MCF 10A (cell line): ENCODE results near the gene CGN. TPM values are rescaled to one million over a fixed set of nuclear protein-coding genes. Genes with fewer than 3 reads are reported as not detected.

Experiments
- BruUV-seq: library from RNA; stranded (reverse); fragments of 400-500 nt; replicated peaks from 2 replicates; lab custom pipeline; 2021; lab: Mats Ljungman, UMichigan
- CTCF ChIA-PET: fragments of 300-600 bp; sonication (Branson Sonifier 250); formaldehyde crosslinking; extraction: SDS; loops from one replicate; lab custom pipeline; 2021; ENCODE audit warnings: antibody characterized with exemption, inconsistent platforms; lab: Yijun Ruan, JAX
- POLR2A ChIA-PET: fragments of 300-600, 350-650 bp; sonication (Branson Sonifier 250); formaldehyde crosslinking; extraction: SDS; loops from one replicate; lab custom pipeline; 2020; ENCODE audit warnings: antibody characterized with exemption, inconsistent platforms; lab: Yijun Ruan, JAX
- DNase-seq: peaks from one replicate; pipeline ENCODE4 v3.0.0-alpha.2; 2018; ENCODE audit not compliant: unreplicated experiment
- H3K27ac Mint-ChIP-seq: one replicate; pipeline ENCODE4 v1.8.0; 2022; ENCODE audit warnings: mild to moderate bottlenecking, low read depth, mixed read lengths; ENCODE audit not compliant: unreplicated experiment
- H3K27me3 Mint-ChIP-seq: one replicate; pipeline ENCODE4 v1.8.0; 2022; ENCODE audit warnings: mixed read lengths; ENCODE audit not compliant: insufficient read depth, unreplicated experiment
- H3K36me3 Mint-ChIP-seq: one replicate; pipeline ENCODE4 v1.8.0; 2022; ENCODE audit warnings: mild to moderate bottlenecking, moderate library complexity, mixed read lengths; ENCODE audit not compliant: insufficient read depth, unreplicated experiment
- H3K4me1 Mint-ChIP-seq: one replicate; pipeline ENCODE4 v1.8.0; 2022; ENCODE audit warnings: mixed read lengths; ENCODE audit not compliant: insufficient read depth, unreplicated experiment
- H3K4me3 Mint-ChIP-seq: one replicate; pipeline ENCODE4 v1.8.0; 2022; ENCODE audit warnings: mild to moderate bottlenecking, moderate library complexity, mixed read lengths; ENCODE audit not compliant: unreplicated experiment
- H3K9me3 Mint-ChIP-seq: one replicate; pipeline ENCODE4 v1.8.0; 2022; ENCODE audit warnings: mixed read lengths; ENCODE audit not compliant: unreplicated experiment
- CTCF ChIP-seq: fragments of 200-600 bp; IDR thresholded peaks from one replicate; pipeline ENCODE4 v1.8.0; 2022; ENCODE audit warnings: antibody characterized with exemption, mild to moderate bottlenecking; ENCODE audit not compliant: unreplicated experiment
- intact Hi-C: fragments of 100-400 bp; cut with micrococcal nuclease; formaldehyde crosslinking; loops from 2 replicates; pipeline ENCODE4 v1.14.1; 2022
- total RNA-seq: library from RNA; stranded (reverse); gene quantifications from 2 replicates; pipeline ENCODE4 v1.2.3, GENCODE V29; 2022

CGN gene
- total RNA-seq, 1 experiment from 2014 or later = 0.33 TPM

DNA sequence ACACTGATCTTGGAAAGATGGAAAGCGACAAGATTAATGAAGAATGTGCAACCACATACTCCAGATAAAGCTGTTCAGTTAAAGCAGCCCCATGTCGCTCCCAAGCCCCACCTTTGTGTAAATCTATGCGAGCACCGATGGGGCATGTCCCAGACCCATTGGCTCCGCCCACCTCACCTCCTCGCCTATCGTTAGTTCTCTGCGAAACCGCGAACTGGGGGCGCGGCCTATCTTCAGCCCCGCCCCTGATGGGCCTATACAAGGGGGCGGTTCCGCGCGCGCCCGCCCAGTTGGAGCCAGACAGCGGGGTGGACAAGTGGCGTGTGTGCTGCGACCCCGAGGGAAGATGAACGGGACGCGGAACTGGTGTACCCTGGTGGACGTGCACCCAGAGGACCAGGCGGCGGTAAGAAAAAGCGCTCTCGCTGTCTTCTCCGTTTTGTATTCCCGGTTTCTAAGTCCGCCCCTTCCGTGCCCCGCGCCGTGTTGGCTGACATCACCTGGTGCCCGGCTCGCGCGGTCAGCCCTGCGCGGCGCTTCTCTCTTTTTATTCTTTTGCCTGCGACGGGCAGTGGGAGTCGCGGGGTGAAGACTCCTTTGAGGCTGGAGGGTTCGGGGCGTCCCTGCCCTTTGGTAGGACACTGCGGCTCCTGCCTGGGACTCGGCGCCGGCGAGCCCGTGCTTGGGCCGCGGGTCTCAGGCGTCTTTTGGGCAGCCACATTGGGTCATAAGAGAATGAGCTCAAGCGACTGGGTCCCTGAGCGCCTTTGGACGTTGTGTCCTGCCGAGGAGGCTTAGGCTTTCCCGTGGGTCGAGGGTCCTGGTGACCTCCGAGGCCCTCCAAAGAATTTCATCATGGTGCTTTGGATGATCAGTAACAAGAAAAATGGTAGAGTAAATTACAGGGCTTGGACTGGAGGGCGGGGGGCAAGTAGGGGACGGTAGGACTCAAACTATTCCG lies 29.1 kb downstream of the CGN start, which contains the start of gene TUFT1:
Gene TUFT1, plus strand, starts transcription at position 289 of the 961 bp plus-strand sequence. Its CDS starts 58 bp downstream, at position 347.
- Mint-ChIP-seq H3K36me3 (peaks cover 31% of the 10 kb centered on the region), H3K27me3 (no peaks in the 10 kb centered on the region), H3K4me1 (peaks cover 62% of the 10 kb centered on the region), H3K9me3 (no peaks in the 10 kb centered on the region), H3K27ac (peak within 1 kb of the TSS; percentile 98), H3K4me3 (peak within 1 kb of the TSS; percentile 96)
- no peak for TF ChIP-seq CTCF
- DNase-seq = peak; percentile 97
- ChIA-PET CTCF (interaction anchor here (0.6 to 2.7 kb wide), 14 partner anchors 9 to 306 kb away, joined by 3 to 12 read pairs (median 4); no protein-coding TSS in a partner anchor), POLR2A (interaction anchor here (0.6 to 5.6 kb wide), 60 partner anchors 9 to 1863 kb away, joined by 3 to 90 read pairs (median 4); partner anchors contain the start of genes CGN, MLLT11, MRPL9 and POGZ)
- TSS peak; percentile 49 for BruUV-seq
- intact Hi-C loops = loop anchor here (2.0 to 5.0 kb wide), 2 partner anchors 37 to 82 kb away; partner anchors contain the start of gene POGZ

- CTCF ChIA-PET = interaction anchor here (0.7 to 1.2 kb wide), 7 partner anchors 26 to 305 kb away, joined by 3 to 6 read pairs (median 4); no protein-coding TSS in a partner anchor
- Mint-ChIP-seq H3K27me3 (no peaks in the 10 kb centered on the region), H3K27ac (peak overlapping the region; percentile 98), H3K4me1 (peaks cover 69% of the 10 kb centered on the region), H3K4me3 (peak overlapping the region; percentile 96), H3K36me3 (peaks cover 37% of the 10 kb centered on the region), H3K9me3 (no peaks in the 10 kb centered on the region)
- no peak for TF ChIP-seq CTCF
- POLR2A ChIA-PET = interaction anchor here (0.6 to 5.6 kb wide), 33 partner anchors 8 to 1863 kb away, joined by 3 to 90 read pairs (median 4); partner anchors contain the start of genes CGN, MRPL9, POGZ and SNX27
- intact Hi-C loops = loop anchor here (2.0 to 5.0 kb wide), 2 partner anchors 36 to 82 kb away; partner anchors contain the start of gene POGZ
- no TSS peak for BruUV-seq
- peak; percentile 41 for DNase-seq
Measured at GRCh38 chr1:151540982-151541377, 29.8 kb downstream of the CGN start.

GRCh38 chr1:151541752-151542151 lies 30.6 kb downstream of the CGN start:
- peaks cover 41% of the 10 kb centered on the region for H3K36me3 Mint-ChIP-seq
- BruUV-seq = no TSS peak
- no peaks in the 10 kb centered on the region for H3K27me3 Mint-ChIP-seq
- peaks cover 71% of the 10 kb centered on the region for H3K4me1 Mint-ChIP-seq
- H3K9me3 Mint-ChIP-seq = no peaks in the 10 kb centered on the region
- ChIA-PET POLR2A (interaction anchor here (0.6 to 5.6 kb wide), 23 partner anchors 7 to 977 kb away, joined by 3 to 90 read pairs (median 5); partner anchors contain the start of genes MRPL9, POGZ and SNX27), CTCF (interaction anchor here (0.6 to 1.5 kb wide), 11 partner anchors 9 to 304 kb away, joined by 3 to 6 read pairs (median 4); no protein-coding TSS in a partner anchor)
- intact Hi-C loops = loop anchor here (2.0 to 5.0 kb wide), 2 partner anchors 36 to 83 kb away; partner anchors contain the start of gene POGZ
- H3K27ac Mint-ChIP-seq = peak overlapping the region; percentile 98
- DNase-seq = no peak
- no peak for TF ChIP-seq CTCF
- H3K4me3 Mint-ChIP-seq = peak overlapping the region; percentile 96
